ENCODE results near the gene APBA3. TPM values are rescaled to one million over a fixed set of nuclear protein-coding genes. Genes with fewer than 3 reads are reported as not detected.

APBA3 gene
- total RNA-seq, 1 donor from 2014 or later: 24.7 TPM

DNA sequence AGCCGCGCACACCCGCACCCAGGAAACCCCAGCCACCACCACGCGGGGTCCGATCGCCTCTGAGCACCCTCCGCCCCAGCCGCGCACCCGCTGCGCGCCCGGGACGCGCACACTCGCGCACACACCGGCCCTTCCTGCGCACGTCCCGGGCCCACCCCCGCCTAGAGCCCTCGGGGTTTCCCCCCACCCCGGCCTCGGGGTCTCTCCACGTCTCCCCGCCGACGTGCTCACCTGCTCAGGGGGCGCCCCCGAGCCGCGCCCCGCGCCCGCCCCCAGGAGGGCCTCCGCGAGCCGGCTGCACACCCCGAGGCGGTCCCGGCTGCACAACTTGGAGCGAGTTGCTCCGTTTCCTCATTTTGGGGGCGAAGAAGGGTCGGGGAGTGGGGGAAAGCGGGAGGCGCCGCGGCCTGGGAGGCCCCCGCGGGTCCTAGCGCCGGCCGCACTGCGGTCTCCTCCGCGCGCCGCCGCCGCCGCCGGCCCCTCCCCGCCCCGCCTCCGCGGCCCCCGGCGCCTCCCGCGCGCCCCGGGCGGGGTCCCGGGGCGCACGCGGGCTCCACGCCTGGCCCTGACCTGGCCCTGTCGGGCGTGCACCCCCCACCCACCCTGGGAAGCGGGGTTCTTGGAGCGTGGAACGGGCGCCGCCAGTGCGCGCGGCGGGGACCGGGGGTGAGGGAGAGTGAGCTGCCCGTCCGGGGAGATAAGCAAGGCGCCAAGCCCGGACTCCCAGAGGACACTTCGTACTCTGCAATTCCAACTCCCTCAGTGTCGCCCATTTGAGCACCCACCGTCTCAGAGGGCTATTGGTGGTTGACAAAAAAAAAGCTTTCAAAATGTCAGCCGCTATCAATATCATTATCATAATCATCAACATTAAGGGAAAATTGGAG, 24.7 kb upstream of the APBA3 start, which contains the start of gene MATK:
TSS of gene MATK (minus strand) at position 444 of the 887 bp plus-strand sequence. CDS start 1,246 bp downstream, outside the sequence.
- TF ChIP-seq, protein P1, sequence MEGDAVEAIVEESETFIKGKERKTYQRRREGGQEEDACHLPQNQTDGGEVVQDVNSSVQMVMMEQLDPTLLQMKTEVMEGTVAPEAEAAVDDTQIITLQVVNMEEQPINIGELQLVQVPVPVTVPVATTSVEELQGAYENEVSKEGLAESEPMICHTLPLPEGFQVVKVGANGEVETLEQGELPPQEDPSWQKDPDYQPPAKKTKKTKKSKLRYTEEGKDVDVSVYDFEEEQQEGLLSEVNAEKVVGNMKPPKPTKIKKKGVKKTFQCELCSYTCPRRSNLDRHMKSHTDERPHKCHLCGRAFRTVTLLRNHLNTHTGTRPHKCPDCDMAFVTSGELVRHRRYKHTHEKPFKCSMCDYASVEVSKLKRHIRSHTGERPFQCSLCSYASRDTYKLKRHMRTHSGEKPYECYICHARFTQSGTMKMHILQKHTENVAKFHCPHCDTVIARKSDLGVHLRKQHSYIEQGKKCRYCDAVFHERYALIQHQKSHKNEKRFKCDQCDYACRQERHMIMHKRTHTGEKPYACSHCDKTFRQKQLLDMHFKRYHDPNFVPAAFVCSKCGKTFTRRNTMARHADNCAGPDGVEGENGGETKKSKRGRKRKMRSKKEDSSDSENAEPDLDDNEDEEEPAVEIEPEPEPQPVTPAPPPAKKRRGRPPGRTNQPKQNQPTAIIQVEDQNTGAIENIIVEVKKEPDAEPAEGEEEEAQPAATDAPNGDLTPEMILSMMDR (IDR thresholded peaks at IDR 0.05): no peak
- H3K4me3 Mint-ChIP-seq (ENCODE audit: unreplicated experiment): peak within 1 kb of the TSS; percentile 32
- peaks cover 18% of the 10 kb centered on the region for H3K9me3 Mint-ChIP-seq (ENCODE audit: unreplicated experiment)
- no peaks in the 10 kb centered on the region for H3K36me3 Mint-ChIP-seq (ENCODE audit: unreplicated experiment)
- no peak within 1 kb of the TSS for H3K27ac Mint-ChIP-seq (ENCODE audit: unreplicated experiment)
- peaks cover 6% of the 10 kb centered on the region for H3K4me1 Mint-ChIP-seq (ENCODE audit: unreplicated experiment)
- peaks cover 40% of the 10 kb centered on the region for H3K27me3 Mint-ChIP-seq (ENCODE audit: unreplicated experiment)
- DNase-seq (ENCODE audit: extremely low spot score, unreplicated experiment): no peak

DNA sequence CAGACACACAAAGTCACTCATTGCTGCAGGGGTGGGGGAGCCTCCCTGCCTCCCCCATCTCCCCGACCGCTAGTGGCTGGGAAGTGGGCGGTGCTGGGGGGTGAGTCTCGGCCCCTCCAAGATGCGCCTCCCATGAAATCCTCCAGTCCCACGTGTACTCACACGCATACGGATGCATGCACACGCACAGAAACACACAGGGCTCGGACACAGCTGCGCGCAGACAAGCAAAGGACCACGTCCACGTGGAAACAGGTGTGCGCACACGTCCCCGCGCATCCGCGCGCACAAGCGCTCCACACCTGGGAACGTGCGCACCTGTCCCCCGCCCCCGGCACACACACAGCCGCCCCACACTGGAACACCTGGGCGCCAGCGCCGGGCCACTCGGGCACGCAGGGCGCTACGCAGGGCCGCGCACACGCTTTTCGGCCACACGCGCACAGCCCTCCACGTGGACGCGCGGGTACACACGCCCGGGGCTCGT, 24.0 kb upstream of the APBA3 start:
- Mint-ChIP-seq H3K4me3 (ENCODE audit: unreplicated experiment) (no peak overlapping the region), H3K36me3 (ENCODE audit: unreplicated experiment) (no peaks in the 10 kb centered on the region), H3K4me1 (ENCODE audit: unreplicated experiment) (peaks cover 6% of the 10 kb centered on the region), H3K27me3 (ENCODE audit: unreplicated experiment) (peaks cover 33% of the 10 kb centered on the region), H3K9me3 (ENCODE audit: unreplicated experiment) (peaks cover 11% of the 10 kb centered on the region), H3K27ac (ENCODE audit: unreplicated experiment) (no peak overlapping the region)
- no peak for DNase-seq (ENCODE audit: extremely low spot score, unreplicated experiment)
- TF ChIP-seq, protein P1 (IDR thresholded peaks at IDR 0.05): no peak

DNA sequence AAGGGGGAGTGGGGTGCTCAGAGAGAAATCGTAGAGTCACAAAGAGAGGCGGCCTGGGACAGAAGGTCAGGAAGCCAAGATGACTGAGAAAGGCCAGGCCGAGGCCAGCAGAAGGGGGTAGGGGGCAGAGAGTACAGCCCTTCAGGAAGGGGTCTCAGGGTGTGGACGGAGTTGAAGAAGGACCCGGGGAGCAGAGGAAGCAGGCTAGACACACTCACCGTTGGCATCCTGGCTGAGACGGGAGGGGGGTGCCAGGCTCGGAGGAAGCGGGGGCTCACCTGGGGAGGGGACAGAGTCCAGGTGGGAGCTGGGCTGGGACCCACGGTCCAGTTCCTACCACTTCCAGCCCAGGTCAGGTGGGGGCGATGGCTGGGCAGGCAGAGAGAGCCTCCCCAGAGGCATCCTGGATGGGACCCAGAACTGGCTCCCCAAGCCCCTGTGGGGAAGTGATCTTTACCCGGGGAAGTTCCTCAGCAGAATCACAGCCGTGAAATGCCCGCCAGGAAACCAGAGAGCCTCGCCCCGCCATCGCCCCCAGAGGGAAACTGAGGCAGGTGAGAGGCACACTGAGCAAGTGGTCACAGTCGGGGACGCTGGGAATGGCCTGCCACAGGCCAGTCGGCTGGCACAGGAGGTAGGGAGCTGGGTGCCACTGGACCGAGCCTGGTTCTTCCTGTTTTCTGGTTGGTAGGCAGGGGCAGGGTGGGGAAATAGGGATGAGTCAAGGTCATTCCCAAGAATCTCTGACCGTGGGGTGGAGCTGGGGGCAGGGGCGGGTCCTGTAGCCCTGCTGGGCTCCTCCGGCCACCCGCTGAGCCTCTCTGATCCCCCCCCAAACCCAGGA, 23.3 kb upstream of the APBA3 start:
- Mint-ChIP-seq H3K27me3 (ENCODE audit: unreplicated experiment) (peaks cover 27% of the 10 kb centered on the region), H3K36me3 (ENCODE audit: unreplicated experiment) (no peaks in the 10 kb centered on the region), H3K9me3 (ENCODE audit: unreplicated experiment) (peaks cover 10% of the 10 kb centered on the region), H3K4me1 (ENCODE audit: unreplicated experiment) (peaks cover 6% of the 10 kb centered on the region), H3K27ac (ENCODE audit: unreplicated experiment) (no peak overlapping the region), H3K4me3 (ENCODE audit: unreplicated experiment) (peak overlapping the region; percentile 18)
- TF ChIP-seq, protein P1 (IDR thresholded peaks at IDR 0.05): no peak
- DNase-seq (ENCODE audit: extremely low spot score, unreplicated experiment): no peak

GRCh38 chr19:3783660-3784584, 22.4 kb upstream of the APBA3 start:
- H3K4me3 Mint-ChIP-seq (ENCODE audit: unreplicated experiment): no peak overlapping the region
- DNase-seq (ENCODE audit: extremely low spot score, unreplicated experiment): no peak

More at GRCh38 chr19:3783660-3784584, 22.4 kb upstream of the APBA3 start:
- Mint-ChIP-seq H3K4me1 (ENCODE audit: unreplicated experiment) (peaks cover 6% of the 10 kb centered on the region), H3K9me3 (ENCODE audit: unreplicated experiment) (peaks cover 10% of the 10 kb centered on the region), H3K27me3 (ENCODE audit: unreplicated experiment) (peaks cover 22% of the 10 kb centered on the region), H3K36me3 (ENCODE audit: unreplicated experiment) (no peaks in the 10 kb centered on the region), H3K27ac (ENCODE audit: unreplicated experiment) (no peak overlapping the region)
- TF ChIP-seq, protein P1 (IDR thresholded peaks at IDR 0.05): peak; percentile 19
